ENCODE results near the gene ROPN1L. TPM values are rescaled to one million over a fixed set of nuclear protein-coding genes. Genes with fewer than 3 reads are reported as not detected.

The ROPN1L gene
- total and polyA plus RNA-seq, 12 donors = 0.15 to 3.9 (median 0.42) TPM; not detected in 3

- no peak overlapping the region for H3K4me3 ChIP-seq
- TF ChIP-seq POLR2A (IDR thresholded peaks at IDR 0.05) = no peak
- TF ChIP-seq CTCF (IDR thresholded peaks at IDR 0.05) = peak in 1 of 6 experiments; percentile 3
- 63 to 75% (median 74%) methylated on average over 12 of the region's 12 CpGs for WGBS, 4 donors
- H3K27me3 ChIP-seq = no peaks in the 10 kb centered on the region
- peaks cover 0 to 12% of the 10 kb centered on the region in 2 donors for H3K4me1 ChIP-seq (replicated peaks in 1 of 2)
- peak overlapping the region in 2 of 5 donors; percentile 26 for H3K27ac ChIP-seq
- H3K9me3 ChIP-seq (replicated peaks in 1 of 3) = no peaks in the 10 kb centered on the region
- intact Hi-C loops (cut with DNase I) = loop anchor here (5.0 to 10.0 kb wide), 3 partner anchors 67 to 140 kb away; partner anchors contain the start of gene MARCHF6 (in 1 of the 2)
- DNase-seq = peak in 3 of 7 donors; percentile 27 to 63 (median 30)
- H3K36me3 ChIP-seq (replicated peaks in 1 of 2) = peaks cover 0 to 52% of the 10 kb centered on the region in 2 donors
Observed at GRCh38 chr5:10421896-10422691, 19.6 kb upstream of the ROPN1L start.

GRCh38 chr5:10423022-10423421 lies 18.7 kb upstream of the ROPN1L start:
- WGBS, 4 donors = 75 to 95% (median 78%) methylated on average over 2 of the region's 2 CpGs
- intact Hi-C loops (cut with DNase I) = loop anchor here (5.0 to 10.0 kb wide), 3 partner anchors 68 to 141 kb away; partner anchors contain the start of gene MARCHF6 (in 1 of the 2)

GRCh38 chr5:10424124-10424731 lies 17.5 kb upstream of the ROPN1L start:
- intact Hi-C loops (cut with DNase I) = loop anchor here (5.0 to 10.0 kb wide), 3 partner anchors 69 to 142 kb away; partner anchors contain the start of gene MARCHF6 (in 1 of the 2)
- TF ChIP-seq CTCF (IDR thresholded peaks at IDR 0.05) = peak; percentile 11 to 56 (median 48)
- no peak for TF ChIP-seq POLR2A (IDR thresholded peaks at IDR 0.05)
- 58 to 62% (median 61%) methylated on average over 6 of the region's 6 CpGs for WGBS, 4 donors
- Histone ChIP-seq H3K4me3 (no peak overlapping the region), H3K36me3 (replicated peaks in 1 of 2) (peaks cover 0 to 39% of the 10 kb centered on the region in 2 donors), H3K27me3 (no peaks in the 10 kb centered on the region), H3K9me3 (replicated peaks in 1 of 3) (no peaks in the 10 kb centered on the region), H3K4me1 (replicated peaks in 1 of 2) (peaks cover 0 to 13% of the 10 kb centered on the region in 2 donors), H3K27ac (no peak overlapping the region)
- DNase-seq = peak in 6 of 7 donors; percentile 31 to 64 (median 43)

More at GRCh38 chr5:10423022-10423421, 18.7 kb upstream of the ROPN1L start:
- no peak overlapping the region for H3K27ac ChIP-seq
- no peaks in the 10 kb centered on the region for H3K9me3 ChIP-seq (replicated peaks in 1 of 3)
- no peak overlapping the region for H3K4me3 ChIP-seq
- H3K27me3 ChIP-seq = no peaks in the 10 kb centered on the region
- peaks cover 0 to 48% of the 10 kb centered on the region in 2 donors for H3K36me3 ChIP-seq (replicated peaks in 1 of 2)
- no peak for TF ChIP-seq CTCF (IDR thresholded peaks at IDR 0.05)
- no peak for TF ChIP-seq POLR2A (IDR thresholded peaks at IDR 0.05)
- DNase-seq = no peak
- H3K4me1 ChIP-seq (replicated peaks in 1 of 2) = peaks cover 0 to 13% of the 10 kb centered on the region in 2 donors

GRCh38 chr5:10427201-10427600 lies 14.5 kb upstream of the ROPN1L start:
- WGBS, 4 donors = 52 to 60% (median 56%) methylated on average over 2 of the region's 2 CpGs
- TF ChIP-seq CTCF (IDR thresholded peaks at IDR 0.05) (no peak), POLR2A (IDR thresholded peaks at IDR 0.05) (no peak)
- no peak overlapping the region for H3K27ac ChIP-seq
- no peaks in the 10 kb centered on the region for H3K9me3 ChIP-seq (replicated peaks in 1 of 3)
- intact Hi-C loops (cut with DNase I) = loop anchor here in 1 of 2 donors (10.0 kb wide), 2 partner anchors 72 to 142 kb away; partner anchors contain the start of gene MARCHF6
- no peak for DNase-seq
- H3K4me1 ChIP-seq (replicated peaks in 1 of 2) = peaks cover 0 to 6% of the 10 kb centered on the region in 2 donors
- peaks cover 0 to 47% of the 10 kb centered on the region in 2 donors for H3K36me3 ChIP-seq (replicated peaks in 1 of 2)
- H3K27me3 ChIP-seq = no peaks in the 10 kb centered on the region
- no peak overlapping the region for H3K4me3 ChIP-seq
